Omental fat pad (tissue), 4 donors: ENCODE data around the gene ATP1B3. TPM values are rescaled to one million over a fixed set of nuclear protein-coding genes. Genes with fewer than 3 reads are reported as not detected.
"Not testable (repeated sequence)": the region's sequence is repeated elsewhere in the genome, so short reads cannot be mapped to it uniquely, and the experiment has no call there.

Experiments
- ATAC-seq: fragments of 150-250 bp; one replicate; pipeline ENCODE4 v1.9.1; 2016; ENCODE audit warnings: mild to moderate bottlenecking, moderate library complexity; ENCODE audit not compliant: low FRiP score
- DNase-seq: peaks from one replicate; pipeline ENCODE4 v3.0.0-alpha.2; 2019; ENCODE audit warnings: low spot score
- total RNA-seq, 4 donors: library from RNA; depleted of rRNA; stranded (reverse); fragments of >200 nt; gene quantifications; one replicate each; pipeline ENCODE4 v1.1.0, GENCODE V29; 2016
- TF ChIP-seq, protein P1 (sequence below), 3 donors: fragments of 450-650 bp; IDR thresholded peaks; one replicate each; pipeline ENCODE4 v1.5.1; 2016 to 2017; ENCODE audit warnings: antibody characterized with exemption in 3 of 3, mild to moderate bottlenecking in 3 of 3, moderate library complexity in 2 of 3

Gene ATP1B3
- total RNA-seq, 4 donors from 2014 or later: 70.8 to 487 (median 228) TPM

DNA sequence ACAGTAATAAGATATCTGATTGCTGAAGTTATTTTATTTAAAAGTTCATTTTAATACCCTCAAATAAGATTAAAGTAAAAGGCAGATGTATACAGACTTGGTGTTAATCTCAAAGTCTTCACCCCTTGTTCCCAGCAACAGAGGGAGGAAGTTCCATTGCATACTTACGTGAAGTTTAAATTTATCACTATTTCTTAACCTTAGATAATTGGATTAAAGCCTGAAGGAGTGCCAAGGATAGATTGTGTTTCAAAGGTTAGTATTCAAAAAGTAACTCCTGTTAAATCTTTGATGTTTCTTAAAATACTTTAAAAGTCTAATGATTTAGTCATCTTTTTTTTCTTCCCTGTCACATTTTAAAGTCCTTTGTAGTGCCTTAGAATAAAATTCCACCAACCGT, 39.3 kb downstream of the ATP1B3 start:
- no peak for DNase-seq
- TF ChIP-seq, protein P1, sequence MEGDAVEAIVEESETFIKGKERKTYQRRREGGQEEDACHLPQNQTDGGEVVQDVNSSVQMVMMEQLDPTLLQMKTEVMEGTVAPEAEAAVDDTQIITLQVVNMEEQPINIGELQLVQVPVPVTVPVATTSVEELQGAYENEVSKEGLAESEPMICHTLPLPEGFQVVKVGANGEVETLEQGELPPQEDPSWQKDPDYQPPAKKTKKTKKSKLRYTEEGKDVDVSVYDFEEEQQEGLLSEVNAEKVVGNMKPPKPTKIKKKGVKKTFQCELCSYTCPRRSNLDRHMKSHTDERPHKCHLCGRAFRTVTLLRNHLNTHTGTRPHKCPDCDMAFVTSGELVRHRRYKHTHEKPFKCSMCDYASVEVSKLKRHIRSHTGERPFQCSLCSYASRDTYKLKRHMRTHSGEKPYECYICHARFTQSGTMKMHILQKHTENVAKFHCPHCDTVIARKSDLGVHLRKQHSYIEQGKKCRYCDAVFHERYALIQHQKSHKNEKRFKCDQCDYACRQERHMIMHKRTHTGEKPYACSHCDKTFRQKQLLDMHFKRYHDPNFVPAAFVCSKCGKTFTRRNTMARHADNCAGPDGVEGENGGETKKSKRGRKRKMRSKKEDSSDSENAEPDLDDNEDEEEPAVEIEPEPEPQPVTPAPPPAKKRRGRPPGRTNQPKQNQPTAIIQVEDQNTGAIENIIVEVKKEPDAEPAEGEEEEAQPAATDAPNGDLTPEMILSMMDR (IDR thresholded peaks at IDR 0.05): no peak
- ATAC-seq: peak; percentile 39

DNA sequence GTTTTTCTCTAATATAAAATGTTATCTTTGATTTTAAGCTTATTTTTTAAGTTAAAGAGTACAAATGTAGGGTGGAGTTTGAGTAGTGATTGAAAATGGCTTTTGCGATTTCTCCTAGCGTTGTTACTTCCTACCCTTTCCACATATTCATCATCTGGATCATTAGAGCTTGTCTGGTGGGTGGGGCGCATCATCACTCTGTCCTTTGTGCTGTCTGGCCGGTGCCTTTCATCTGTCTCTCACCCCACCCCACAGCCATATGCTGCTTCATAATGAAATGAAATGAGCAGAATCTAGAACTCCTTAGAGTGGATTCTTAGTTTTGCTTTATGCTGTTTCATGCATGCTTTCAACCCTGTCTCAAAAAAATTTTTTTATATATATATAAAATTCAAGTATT, 44.3 kb downstream of the ATP1B3 start:
- TF ChIP-seq, protein P1 (IDR thresholded peaks at IDR 0.05): no peak
- ATAC-seq: no peak
- no peak for DNase-seq

DNA sequence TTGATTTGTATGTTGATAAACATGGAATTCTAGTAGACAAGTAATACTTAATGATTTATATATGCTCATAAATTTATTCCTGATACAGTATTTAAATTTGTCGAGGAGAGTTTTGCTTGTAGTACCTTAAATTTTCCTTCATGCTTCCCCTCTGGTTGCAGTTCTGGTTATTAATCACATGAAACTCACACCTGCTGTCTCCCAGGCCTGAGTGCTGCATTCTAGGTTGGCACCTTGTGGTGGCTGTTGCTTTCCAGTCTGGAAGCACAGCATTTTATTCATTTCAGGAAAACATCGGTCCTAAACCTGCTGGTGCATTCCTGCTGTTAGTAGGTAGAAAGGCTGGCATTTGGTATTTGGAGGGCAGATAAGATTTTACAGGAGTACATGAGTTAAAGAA, 44.9 kb downstream of the ATP1B3 start:
- TF ChIP-seq, protein P1 (IDR thresholded peaks at IDR 0.05): no peak
- ATAC-seq (no peak), DNase-seq (no peak)

DNA sequence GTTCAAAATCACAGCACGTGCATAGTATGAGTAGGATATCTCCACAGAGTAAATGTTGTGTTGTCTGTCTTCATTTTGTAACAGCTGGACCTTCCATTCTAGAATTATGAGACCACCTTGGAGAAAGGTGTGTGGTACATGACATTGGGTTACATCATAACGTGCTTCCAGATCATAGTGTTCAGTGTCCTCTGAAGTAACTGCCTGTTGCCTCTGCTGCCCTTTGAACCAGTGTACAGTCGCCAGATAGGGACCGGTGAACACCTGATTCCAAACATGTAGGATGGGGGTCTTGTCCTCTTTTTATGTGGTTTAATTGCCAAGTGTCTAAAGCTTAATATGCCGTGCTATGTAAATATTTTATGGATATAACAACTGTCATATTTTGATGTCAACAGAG, 49.2 kb downstream of the ATP1B3 start:
- peak; percentile 38 for ATAC-seq
- not testable (repeated sequence) for DNase-seq

DNA sequence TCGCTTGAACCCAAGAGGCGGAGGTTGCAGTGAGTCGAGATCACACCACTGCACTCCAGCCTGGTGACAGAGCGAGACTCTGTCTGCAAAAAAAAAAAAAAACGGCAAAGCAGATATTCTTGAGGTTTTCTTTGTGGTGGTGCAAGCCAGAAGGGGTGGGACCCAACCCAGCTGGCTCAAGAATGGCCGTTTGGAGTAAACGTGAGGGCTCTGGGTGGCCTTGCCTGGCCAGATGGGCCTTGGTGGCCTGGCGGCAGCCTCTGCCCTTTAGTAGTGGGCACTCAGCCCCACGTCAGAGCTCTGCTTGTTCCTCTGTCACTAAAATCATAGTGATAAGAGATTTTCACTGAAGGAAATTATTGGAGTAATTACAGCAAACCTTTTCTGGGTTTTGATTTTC, 50.5 kb downstream of the ATP1B3 start:
- TF ChIP-seq, protein P1 (IDR thresholded peaks at IDR 0.05): no peak
- ATAC-seq (no peak), DNase-seq (no peak)

DNA sequence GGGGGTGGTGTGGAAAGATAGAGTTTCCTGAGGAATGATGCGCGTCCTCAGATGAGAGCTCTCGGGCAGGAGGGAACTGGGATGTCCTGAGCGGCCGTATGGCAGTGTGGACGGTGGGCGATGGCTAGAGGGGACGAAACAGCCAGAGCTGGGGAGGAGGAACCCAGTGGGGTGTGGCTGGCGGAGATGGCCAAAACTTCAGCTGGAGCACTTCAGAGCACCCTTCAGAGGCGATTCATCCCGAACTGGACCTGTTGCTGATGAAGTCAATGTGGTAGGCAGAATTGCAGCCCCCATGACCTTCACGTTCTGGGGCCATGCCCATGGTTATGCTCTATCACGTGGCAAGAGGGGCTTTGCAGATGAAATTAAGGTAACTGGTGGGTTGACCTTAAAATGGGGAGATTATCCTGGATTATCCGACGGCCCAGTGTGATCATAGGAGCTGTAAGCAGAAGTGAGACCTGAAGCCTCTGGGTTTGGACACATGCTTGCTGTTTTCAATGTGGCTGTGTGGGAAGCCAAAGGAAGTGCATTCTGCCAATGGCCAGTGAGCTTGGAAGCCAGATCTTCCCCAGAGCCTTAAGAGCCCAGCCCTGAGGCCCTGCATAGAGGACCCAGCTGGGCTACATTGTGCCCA, 52.3 kb downstream of the ATP1B3 start:
- DNase-seq (no peak), ATAC-seq (no peak)
- TF ChIP-seq, protein P1 (IDR thresholded peaks at IDR 0.05): no peak

DNA sequence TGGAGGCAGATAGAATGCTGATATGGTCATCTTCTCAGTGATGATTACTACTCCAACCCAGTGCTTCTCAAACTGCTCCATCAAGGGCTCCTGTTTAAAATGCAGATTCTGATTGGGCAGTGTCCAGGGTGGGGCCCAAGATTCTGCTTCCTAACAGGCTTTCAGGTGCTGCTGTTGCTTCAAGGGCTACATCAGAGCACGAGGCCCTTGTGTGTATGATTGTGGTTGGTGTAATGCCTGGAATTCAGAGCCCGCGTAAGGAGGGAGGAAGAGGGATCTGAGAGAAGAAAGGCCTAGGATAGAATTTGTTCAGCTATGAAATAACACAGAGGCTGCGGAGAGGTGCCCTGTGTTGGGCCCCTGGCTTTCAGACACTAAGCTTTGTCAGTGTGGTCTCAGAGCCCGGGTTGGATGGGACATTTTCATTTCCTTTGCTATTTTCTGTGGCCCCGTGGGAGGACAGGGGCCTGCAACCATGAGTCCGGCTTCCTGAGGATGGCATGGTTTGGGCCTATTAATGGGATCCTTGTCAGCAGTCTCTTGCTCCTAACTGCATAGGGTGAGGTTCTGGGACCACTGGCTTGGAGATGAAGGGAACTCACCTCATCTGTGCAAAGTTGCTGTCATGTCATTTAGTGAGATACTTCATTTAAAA, 53.0 kb downstream of the ATP1B3 start:
- TF ChIP-seq, protein P1 (IDR thresholded peaks at IDR 0.05): no peak
- DNase-seq: no peak
- no peak for ATAC-seq
